IPS DF 4.7 (cell line): Measurements from ENCODE around the gene EXD1.
"Not testable (repeated sequence)": the region's sequence is repeated elsewhere in the genome, so short reads cannot be mapped to it uniquely, and the experiment has no call there.

ENCODE experiments used
- DNase-seq: peaks from one replicate; pipeline ENCODE4 v3.0.0-alpha.2; 2013; ENCODE audit warnings: low spot score; ENCODE audit errors: extremely low read depth

EXD1 gene

GRCh38 chr15:41230650-41231421, at the start of gene EXD1, which contains the start of gene CHP1:
Gene EXD1, minus strand, starts transcription at chr15:41230757. Its CDS starts 4,182 bp downstream, at chr15:41226575.
Gene CHP1, plus strand, starts transcription at chr15:41231268. Its CDS starts 115 bp downstream, at chr15:41231383.
- DNase-seq, result peak; percentile 96

GRCh38 chr15:41279535-41280283, 49.2 kb upstream of the EXD1 start:
- DNase-seq, result no peak

GRCh38 chr15:41278319-41278718, 47.8 kb upstream of the EXD1 start:
- no peak for DNase-seq

GRCh38 chr15:41276831-41277230, 46.3 kb upstream of the EXD1 start:
- DNase-seq, result no peak

GRCh38 chr15:41269887-41270286, 39.3 kb upstream of the EXD1 start:
- no peak for DNase-seq

- no peak for DNase-seq
These were observed 33.4 kb upstream of the EXD1 start for GRCh38 chr15:41263891-41264351.

- DNase-seq, result no peak
These were observed 32.0 kb upstream of the EXD1 start for GRCh38 chr15:41262571-41262970.

GRCh38 chr15:41260924-41261323, 30.4 kb upstream of the EXD1 start:
- DNase-seq, result not testable (repeated sequence)

- DNase-seq, result no peak
These were observed 29.1 kb upstream of the EXD1 start for GRCh38 chr15:41259546-41260189.

GRCh38 chr15:41258750-41259471, 28.4 kb upstream of the EXD1 start:
- DNase-seq, result no peak

GRCh38 chr15:41256577-41257038, 26.1 kb upstream of the EXD1 start:
- no peak for DNase-seq

- no peak for DNase-seq
These were observed 25.5 kb upstream of the EXD1 start for GRCh38 chr15:41256103-41256502.

- DNase-seq, result no peak
These were observed 24.0 kb upstream of the EXD1 start for GRCh38 chr15:41254560-41254959.

- no peak for DNase-seq
These were observed 20.9 kb upstream of the EXD1 start for GRCh38 chr15:41251411-41251810.

GRCh38 chr15:41250745-41251144, 20.2 kb upstream of the EXD1 start:
- DNase-seq, result not testable (repeated sequence)

GRCh38 chr15:41241221-41241964, 10.8 kb upstream of the EXD1 start:
- no peak for DNase-seq

GRCh38 chr15:41238100-41238499, 7.5 kb upstream of the EXD1 start:
- DNase-seq, result no peak

GRCh38 chr15:41235929-41236328, 5.4 kb upstream of the EXD1 start:
- no peak for DNase-seq

- not testable (repeated sequence) for DNase-seq
These were observed 4.7 kb upstream of the EXD1 start for GRCh38 chr15:41235228-41235627.

GRCh38 chr15:41233367-41233771, 2.8 kb upstream of the EXD1 start:
- DNase-seq, result no peak
